Measurements from ENCODE around the gene SLC25A33.
"Not testable (repeated sequence)": the region's sequence is repeated elsewhere in the genome, so short reads cannot be mapped to it uniquely, and the experiment has no call there.

The SLC25A33 gene

GRCh38 chr1:9561429-9561828 is 22.2 kb downstream of the SLC25A33 start:
- DNase-seq (ENCODE audit: low read depth): peak; percentile 95
- no peak for TF ChIP-seq CTCF (conservative IDR thresholded peaks at IDR 0.05; ENCODE audit: control insufficient read depth, insufficient read depth, low read depth, low read length)
- H3K4me3 ChIP-seq (ENCODE audit: control insufficient read depth, low read depth, low read length): no peak overlapping the region

GRCh38 chr1:9569267-9569666 is 30.0 kb downstream of the SLC25A33 start:
- TF ChIP-seq CTCF (conservative IDR thresholded peaks at IDR 0.05; ENCODE audit: control insufficient read depth, insufficient read depth, low read depth, low read length): no peak
- DNase-seq (ENCODE audit: low read depth): no peak
- H3K4me3 ChIP-seq (ENCODE audit: control insufficient read depth, low read depth, low read length): no peak overlapping the region

- not testable (repeated sequence) for DNase-seq (ENCODE audit: low read depth); H3K4me3 ChIP-seq (ENCODE audit: control insufficient read depth, low read depth, low read length)
Measured at GRCh38 chr1:9570886-9571529, 31.7 kb downstream of the SLC25A33 start.

GRCh38 chr1:9573723-9574122 is 34.5 kb downstream of the SLC25A33 start:
- DNase-seq (ENCODE audit: low read depth): peak; percentile 49
- H3K4me3 ChIP-seq (ENCODE audit: control insufficient read depth, low read depth, low read length): no peak overlapping the region
- peak; percentile 37 for TF ChIP-seq CTCF (conservative IDR thresholded peaks at IDR 0.05; ENCODE audit: control insufficient read depth, insufficient read depth, low read depth, low read length)

GRCh38 chr1:9575486-9575885 is 36.2 kb downstream of the SLC25A33 start:
- DNase-seq (ENCODE audit: low read depth): no peak
- H3K4me3 ChIP-seq (ENCODE audit: control insufficient read depth, low read depth, low read length): no peak overlapping the region
- no peak for TF ChIP-seq CTCF (conservative IDR thresholded peaks at IDR 0.05; ENCODE audit: control insufficient read depth, insufficient read depth, low read depth, low read length)

- no peak for DNase-seq (ENCODE audit: low read depth)
- TF ChIP-seq CTCF (conservative IDR thresholded peaks at IDR 0.05; ENCODE audit: control insufficient read depth, insufficient read depth, low read depth, low read length): no peak
- H3K4me3 ChIP-seq (ENCODE audit: control insufficient read depth, low read depth, low read length): no peak overlapping the region
Measured at GRCh38 chr1:9576903-9577302, 37.6 kb downstream of the SLC25A33 start.

- DNase-seq (ENCODE audit: low read depth): no peak
- no peak for TF ChIP-seq CTCF (conservative IDR thresholded peaks at IDR 0.05; ENCODE audit: control insufficient read depth, insufficient read depth, low read depth, low read length)
Measured at GRCh38 chr1:9577423-9577822, 38.2 kb downstream of the SLC25A33 start.

More at GRCh38 chr1:9577423-9577822, 38.2 kb downstream of the SLC25A33 start:
- no peak overlapping the region for H3K4me3 ChIP-seq (ENCODE audit: control insufficient read depth, low read depth, low read length)
